ENCODE data around the gene TSC22D1. TPM values are rescaled to one million over a fixed set of nuclear protein-coding genes. Genes with fewer than 3 reads are reported as not detected.

Gene TSC22D1
- total RNA-seq, 4 donors from 2014 or later = 60.0 to 78.8 (median 69.3) TPM

DNA sequence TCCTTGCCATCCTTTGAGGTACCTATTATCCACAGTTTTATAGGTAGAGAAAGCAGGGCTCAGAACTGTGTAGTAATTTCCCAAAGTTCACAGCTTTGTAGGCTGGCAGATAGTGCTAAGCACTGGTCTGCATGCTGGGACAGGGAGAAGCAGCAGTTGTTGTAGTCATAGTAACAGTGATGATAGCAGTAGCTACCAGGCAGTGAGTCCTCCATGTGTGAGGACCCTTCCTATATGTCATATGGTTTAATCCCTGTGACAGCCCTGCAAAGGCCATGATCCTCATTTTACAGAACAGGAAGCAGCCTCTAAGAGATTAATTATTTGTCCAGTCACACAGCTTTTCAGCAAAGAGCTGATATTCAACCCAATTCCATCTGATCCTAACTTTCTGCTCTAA, 181.5 kb downstream of the TSC22D1 start:
- no peak overlapping the region for H3K4me3 ChIP-seq (ENCODE audit: low read depth, poor library complexity, severe bottlenecking)
- intact Hi-C loops (cut with DNase I; ENCODE audit: low total_unique reads) = no loop called here
- no peak for TF ChIP-seq POLR2A (IDR thresholded peaks at IDR 0.05)
- no peak for TF ChIP-seq CTCF (IDR thresholded peaks at IDR 0.05)
- DNase-seq (ENCODE audit: low spot score in 2 of 2) = peak in 1 of 2 donors; percentile 1

DNA sequence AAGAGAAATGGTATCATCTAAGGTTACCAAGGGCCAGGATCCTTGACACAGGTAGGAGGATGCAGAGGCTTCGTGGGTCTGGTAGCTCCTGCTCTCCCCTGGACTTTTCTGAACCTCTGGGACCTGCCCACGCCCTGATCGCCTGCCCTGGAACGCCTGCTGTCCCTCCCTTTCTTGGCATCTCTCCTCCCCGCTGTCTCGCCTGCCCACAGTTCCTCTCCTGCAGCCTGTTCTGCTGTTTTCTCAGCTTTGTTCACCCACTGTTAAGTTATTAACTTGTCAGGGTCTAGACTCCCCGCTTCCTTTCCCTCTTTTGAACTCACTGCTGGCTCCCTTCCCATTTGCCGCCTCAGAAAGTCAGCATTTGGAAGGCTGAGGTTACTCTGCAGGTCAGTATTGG, 182.7 kb downstream of the TSC22D1 start:
- 58 to 62% methylated on average over 8 of the region's 8 CpGs for WGBS, 2 donors
- intact Hi-C loops (cut with DNase I; ENCODE audit: low total_unique reads) = no loop called here

DNA sequence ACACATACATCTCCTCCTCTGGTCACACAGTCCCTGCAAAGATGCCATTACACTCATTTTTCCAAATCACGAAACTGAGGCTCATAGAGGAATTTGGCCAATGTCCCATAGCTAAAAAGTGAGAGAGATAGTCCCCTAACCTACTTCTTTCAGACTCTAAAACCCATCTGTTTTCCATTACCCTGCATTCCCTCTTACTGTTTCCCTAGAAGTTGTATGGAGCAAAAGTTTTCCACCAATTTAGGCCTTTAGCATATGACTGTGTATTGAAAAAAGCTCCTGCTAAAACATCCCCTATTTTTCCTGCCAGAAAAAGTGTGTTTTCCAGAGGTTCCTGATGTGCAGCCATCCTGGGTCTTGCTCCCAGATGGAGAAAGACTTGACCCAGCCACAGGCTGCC, 186.3 kb downstream of the TSC22D1 start:
- WGBS, 2 donors = 80 to 81% methylated on average over 1 of the region's 1 CpG
- TF ChIP-seq POLR2A (IDR thresholded peaks at IDR 0.05) (no peak), CTCF (IDR thresholded peaks at IDR 0.05) (no peak)
- DNase-seq (ENCODE audit: low spot score in 2 of 2) = peak in 1 of 2 donors; percentile 1
- no peak overlapping the region for H3K4me3 ChIP-seq (ENCODE audit: low read depth, poor library complexity, severe bottlenecking)
- intact Hi-C loops (cut with DNase I; ENCODE audit: low total_unique reads) = no loop called here

More for the DNA sequence above, 182.7 kb downstream of the TSC22D1 start:
- TF ChIP-seq POLR2A (IDR thresholded peaks at IDR 0.05) = no peak
- no peak for TF ChIP-seq CTCF (IDR thresholded peaks at IDR 0.05)
- no peak for DNase-seq (ENCODE audit: low spot score in 2 of 2)
- H3K4me3 ChIP-seq (ENCODE audit: low read depth, poor library complexity, severe bottlenecking) = no peak overlapping the region

- WGBS, 2 donors = 80 to 91% methylated on average over 4 of the region's 4 CpGs
- H3K4me3 ChIP-seq (ENCODE audit: low read depth, poor library complexity, severe bottlenecking) = no peak overlapping the region
- DNase-seq (ENCODE audit: low spot score in 2 of 2) = no peak
- intact Hi-C loops (cut with DNase I; ENCODE audit: low total_unique reads) = no loop called here
- TF ChIP-seq POLR2A (IDR thresholded peaks at IDR 0.05) (no peak), CTCF (IDR thresholded peaks at IDR 0.05) (no peak)
Measured at GRCh38 chr13:44389060-44389666, 187.0 kb downstream of the TSC22D1 start.

DNA sequence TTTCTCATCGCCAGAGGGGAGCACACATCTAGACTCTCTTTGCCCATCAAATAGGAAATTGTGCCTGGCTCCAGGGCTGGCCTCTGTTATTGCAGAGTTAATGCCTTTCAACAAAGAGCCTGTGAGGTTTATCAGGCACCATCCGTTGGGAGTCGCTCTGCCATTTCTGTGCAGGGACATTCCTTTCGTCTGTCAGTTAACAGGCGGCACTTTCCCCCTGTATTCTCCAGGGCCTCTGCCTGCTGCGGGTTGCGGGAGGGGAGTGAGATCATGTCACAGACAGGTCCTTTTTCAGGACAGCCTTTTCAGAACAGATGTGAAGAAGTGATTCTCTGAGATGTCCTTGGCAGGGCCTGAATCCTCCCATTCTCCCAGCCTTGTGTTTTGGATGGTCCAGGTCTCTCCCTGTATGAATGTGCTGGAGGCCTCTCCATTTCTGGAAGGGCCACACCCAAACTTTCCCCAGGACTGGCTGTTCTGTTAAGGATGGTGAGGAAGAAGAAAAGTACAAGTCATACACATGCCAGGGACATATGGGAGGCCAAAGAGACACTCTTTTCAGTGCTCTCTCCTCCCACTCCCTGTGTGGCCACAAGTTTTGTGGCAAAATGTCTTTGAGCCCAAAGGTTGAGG, 187.6 kb downstream of the TSC22D1 start:
- intact Hi-C loops (cut with DNase I; ENCODE audit: low total_unique reads) = no loop called here
- 79 to 82% methylated on average over 7 of the region's 7 CpGs for WGBS, 2 donors
- no peak overlapping the region for H3K4me3 ChIP-seq (ENCODE audit: low read depth, poor library complexity, severe bottlenecking)
- no peak for TF ChIP-seq POLR2A (IDR thresholded peaks at IDR 0.05)
- no peak for TF ChIP-seq CTCF (IDR thresholded peaks at IDR 0.05)
- DNase-seq (ENCODE audit: low spot score in 2 of 2) = peak in 1 of 2 donors; percentile 74

Data from lower leg skin (tissue), 4 donors.